Measurements from ENCODE around the gene HOXA13.

GRCh38 chr7:27157702-27158431 lies 42.0 kb downstream of the HOXA13 start:
- no peak for TF ChIP-seq CEBPB (IDR thresholded peaks at IDR 0.05; ENCODE audit: borderline replicate concordance in 1 of 2, low read depth in 2 of 2, low read length in 2 of 2)
- no peak for TF ChIP-seq CTCF (IDR thresholded peaks at IDR 0.05 in 2 of 3, conservative IDR thresholded peaks at IDR 0.05 in 1 of 3; ENCODE audit: control insufficient read depth in 2 of 3, extremely low read depth in 1 of 3, insufficient read depth in 1 of 3, low read depth in 3 of 3, low read length in 3 of 3)
- TF ChIP-seq CHD4 (IDR thresholded peaks at IDR 0.05): no peak
